GM12875 (cell line): ENCODE results near the gene UBE2B.

Experiments
- H3K4me3 ChIP-seq: one replicate; pipeline ENCODE4 v1.5.1; 2011; ENCODE audit warnings: low read depth, low read length, control low read depth
- CTCF ChIP-seq: IDR thresholded peaks from 2 replicates; pipeline ENCODE4 v1.5.1; 2011; ENCODE audit warnings: low read depth, mild to moderate bottlenecking, control low read depth, inconsistent platforms, low read length, moderate library complexity, borderline replicate concordance; ENCODE audit not compliant: insufficient read depth

UBE2B gene

GRCh38 chr5:134430001-134430569 lies 58.7 kb downstream of the UBE2B start:
- no peak for TF ChIP-seq CTCF
- no peak overlapping the region for H3K4me3 ChIP-seq

GRCh38 chr5:134432174-134432573 lies 60.8 kb downstream of the UBE2B start:
- H3K4me3 ChIP-seq: no peak overlapping the region
- no peak for TF ChIP-seq CTCF

- no peak for TF ChIP-seq CTCF
- no peak overlapping the region for H3K4me3 ChIP-seq
Measured at GRCh38 chr5:134432677-134433359, 61.4 kb downstream of the UBE2B start.

GRCh38 chr5:134435560-134435959 lies 64.2 kb downstream of the UBE2B start:
- no peak for TF ChIP-seq CTCF
- no peak overlapping the region for H3K4me3 ChIP-seq

GRCh38 chr5:134436523-134437339 lies 65.4 kb downstream of the UBE2B start:
- H3K4me3 ChIP-seq: peak overlapping the region; percentile 6
- no peak for TF ChIP-seq CTCF

- TF ChIP-seq CTCF: no peak
- no peak overlapping the region for H3K4me3 ChIP-seq
Measured at GRCh38 chr5:134437340-134437846, 66.0 kb downstream of the UBE2B start.
